Lower lobe of right lung (tissue), 2 donors: ENCODE data around the gene SHOC2. TPM values are rescaled to one million over a fixed set of nuclear protein-coding genes. Genes with fewer than 3 reads are reported as not detected.

Experiments
- ATAC-seq, 2 donors: fragments of 200-7000 bp; cut with Tn5 transposase; one replicate each; pipeline ENCODE4 v1.9.1; 2020 to 2022; ENCODE audit warnings: mild to moderate bottlenecking in 2 of 2, moderate library complexity in 2 of 2
- DNase-seq: peaks from one replicate; pipeline ENCODE4 v3.0.0-alpha.2; 2020
- H3K27ac ChIP-seq: fragments of 200-600 bp; one replicate; pipeline ENCODE4 v1.8.0; 2022
- H3K27me3 ChIP-seq: fragments of 200-600 bp; one replicate; pipeline ENCODE4 v1.8.0; 2022; ENCODE audit warnings: low read depth
- H3K36me3 ChIP-seq: fragments of 200-600 bp; one replicate; pipeline ENCODE4 v1.8.0; 2022; ENCODE audit warnings: mild to moderate bottlenecking
- H3K4me1 ChIP-seq: fragments of 200-600 bp; one replicate; pipeline ENCODE4 v1.8.0; 2022
- H3K4me3 ChIP-seq: fragments of 200-600 bp; one replicate; pipeline ENCODE4 v1.8.0; 2022; ENCODE audit warnings: mild to moderate bottlenecking
- H3K9me3 ChIP-seq: fragments of 200-600 bp; one replicate; pipeline ENCODE4 v1.8.0; 2022
- intact Hi-C: fragments of 100-400 bp; cut with DNase I; formaldehyde crosslinking; loops from one replicate; pipeline ENCODE4 v1.11.0; 2022
- total RNA-seq: library from RNA; stranded (reverse); fragmentation: NEBNext Ultra II Directional; extraction: Animal tissue kit (Norgen Biotek cat#: 25700); gene quantifications from one replicate; pipeline ENCODE4 v1.2.1, GENCODE V29; 2021
- TF ChIP-seq, protein P1 (sequence below): fragments of 200-600 bp; IDR thresholded peaks from one replicate; pipeline ENCODE4 v1.8.0; 2022; ENCODE audit warnings: antibody characterized with exemption, mild to moderate bottlenecking
- donor health status: DM: no; HTN: yes; CAD: no; lungs with severe emphysema.

SHOC2 gene
- total RNA-seq, 1 donor from 2014 or later, result 60.9 TPM

DNA sequence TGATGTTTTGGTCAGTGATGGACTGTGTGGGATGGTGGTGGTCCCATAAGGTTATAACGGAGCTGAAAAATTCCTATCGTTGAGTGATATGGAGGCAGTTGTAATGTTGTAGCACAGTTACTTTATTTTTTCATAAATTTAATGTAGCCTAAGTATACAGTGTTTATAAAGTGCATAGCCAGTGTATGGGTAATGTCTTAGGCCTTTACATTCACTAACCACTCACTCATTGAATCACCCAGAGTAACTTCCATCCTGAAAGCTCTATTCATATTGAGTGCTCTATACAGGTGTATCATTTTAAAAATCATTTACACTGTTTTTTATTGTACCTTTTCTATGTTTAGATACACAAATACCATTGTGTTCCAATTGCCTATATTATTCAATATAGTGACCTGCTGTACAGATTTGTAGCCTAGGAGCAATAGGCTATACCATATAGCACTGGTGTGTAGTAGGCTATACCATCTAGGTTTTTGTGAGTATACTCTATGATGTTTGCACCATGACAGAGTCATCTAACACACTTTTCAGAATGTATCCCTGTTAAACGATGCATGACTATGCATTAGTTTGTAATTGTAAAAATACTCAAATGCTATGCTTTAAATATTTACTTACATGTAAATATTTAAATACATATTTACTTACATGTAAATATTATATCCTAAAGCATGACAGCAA lies 26.7 kb upstream of the SHOC2 start:
- Histone ChIP-seq H3K4me1 (no peaks in the 10 kb centered on the region), H3K27me3 (no peaks in the 10 kb centered on the region), H3K36me3 (peaks cover 76% of the 10 kb centered on the region), H3K4me3 (no peak overlapping the region), H3K27ac (no peak overlapping the region), H3K9me3 (no peaks in the 10 kb centered on the region)
- intact Hi-C loops, result loop anchor here (5.0 to 10.0 kb wide), 2 partner anchors 88 to 145 kb away; no protein-coding TSS in a partner anchor
- TF ChIP-seq, protein P1, sequence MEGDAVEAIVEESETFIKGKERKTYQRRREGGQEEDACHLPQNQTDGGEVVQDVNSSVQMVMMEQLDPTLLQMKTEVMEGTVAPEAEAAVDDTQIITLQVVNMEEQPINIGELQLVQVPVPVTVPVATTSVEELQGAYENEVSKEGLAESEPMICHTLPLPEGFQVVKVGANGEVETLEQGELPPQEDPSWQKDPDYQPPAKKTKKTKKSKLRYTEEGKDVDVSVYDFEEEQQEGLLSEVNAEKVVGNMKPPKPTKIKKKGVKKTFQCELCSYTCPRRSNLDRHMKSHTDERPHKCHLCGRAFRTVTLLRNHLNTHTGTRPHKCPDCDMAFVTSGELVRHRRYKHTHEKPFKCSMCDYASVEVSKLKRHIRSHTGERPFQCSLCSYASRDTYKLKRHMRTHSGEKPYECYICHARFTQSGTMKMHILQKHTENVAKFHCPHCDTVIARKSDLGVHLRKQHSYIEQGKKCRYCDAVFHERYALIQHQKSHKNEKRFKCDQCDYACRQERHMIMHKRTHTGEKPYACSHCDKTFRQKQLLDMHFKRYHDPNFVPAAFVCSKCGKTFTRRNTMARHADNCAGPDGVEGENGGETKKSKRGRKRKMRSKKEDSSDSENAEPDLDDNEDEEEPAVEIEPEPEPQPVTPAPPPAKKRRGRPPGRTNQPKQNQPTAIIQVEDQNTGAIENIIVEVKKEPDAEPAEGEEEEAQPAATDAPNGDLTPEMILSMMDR, result no peak
- DNase-seq (no peak), ATAC-seq (no peak)

DNA sequence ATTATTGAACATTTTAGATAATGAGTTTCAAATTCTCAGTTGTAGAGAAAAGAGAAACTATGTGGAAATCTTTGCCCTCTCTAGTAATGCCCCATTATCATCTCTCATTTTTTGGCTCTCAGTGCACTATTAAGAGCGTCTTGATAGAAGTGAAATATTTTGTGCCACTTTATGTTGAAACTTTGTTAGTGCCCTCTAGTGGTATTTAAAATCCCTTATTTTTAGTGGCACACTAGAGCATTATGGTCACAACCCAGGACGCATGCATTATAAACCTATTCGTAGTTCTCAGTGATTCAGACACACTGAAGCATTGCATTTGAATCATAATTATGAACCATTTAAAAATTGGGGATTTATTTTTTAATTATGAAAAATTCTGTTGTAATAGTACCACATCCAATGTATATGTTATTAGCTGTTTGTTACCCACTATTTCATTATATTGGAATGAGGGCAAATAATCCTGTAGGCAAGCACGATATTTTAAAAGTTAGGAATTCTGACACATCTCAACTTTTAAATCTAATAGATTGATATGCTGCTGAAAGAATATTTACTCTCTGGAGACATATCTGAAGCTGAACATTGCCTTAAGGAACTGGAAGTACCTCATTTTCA lies 25.7 kb upstream of the SHOC2 start:
- DNase-seq, result no peak
- H3K4me1 ChIP-seq, result no peaks in the 10 kb centered on the region
- no peaks in the 10 kb centered on the region for H3K9me3 ChIP-seq
- peak; percentile 78 for ATAC-seq
- no peak overlapping the region for H3K27ac ChIP-seq
- H3K36me3 ChIP-seq, result peaks cover 76% of the 10 kb centered on the region
- H3K27me3 ChIP-seq, result no peaks in the 10 kb centered on the region
- intact Hi-C loops, result loop anchor here (5.0 to 10.0 kb wide), 2 partner anchors 89 to 146 kb away; no protein-coding TSS in a partner anchor
- no peak overlapping the region for H3K4me3 ChIP-seq
- TF ChIP-seq, protein P1, result peak; percentile 67

DNA sequence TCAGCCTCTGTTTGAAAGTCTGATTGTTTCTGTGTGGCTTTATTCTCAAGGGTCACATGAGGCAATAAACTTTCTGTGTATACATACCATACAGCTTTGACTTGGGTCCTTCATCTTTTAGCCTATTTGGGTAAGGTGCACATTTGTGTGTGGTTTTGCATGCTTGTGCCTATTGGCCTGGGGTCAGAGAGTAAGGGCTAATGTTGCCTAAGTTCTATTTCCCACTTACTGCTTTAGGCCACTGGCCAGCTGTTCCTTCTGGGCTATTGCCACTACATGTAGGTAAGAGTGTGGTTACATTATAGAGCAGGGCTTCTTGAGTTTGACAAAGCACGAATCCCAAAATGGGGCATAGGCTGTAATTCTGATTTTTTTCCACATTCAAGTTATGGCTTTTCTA lies 22.2 kb upstream of the SHOC2 start:
- H3K4me1 ChIP-seq, result no peaks in the 10 kb centered on the region
- no peak overlapping the region for H3K4me3 ChIP-seq
- H3K27me3 ChIP-seq, result no peaks in the 10 kb centered on the region
- H3K27ac ChIP-seq, result no peak overlapping the region
- intact Hi-C loops, result loop anchor here (10.0 kb wide), 1 partner anchor 92 kb away; no protein-coding TSS in a partner anchor
- TF ChIP-seq, protein P1, result no peak
- H3K36me3 ChIP-seq, result peaks cover 78% of the 10 kb centered on the region
- no peaks in the 10 kb centered on the region for H3K9me3 ChIP-seq
- ATAC-seq (no peak), DNase-seq (no peak)

DNA sequence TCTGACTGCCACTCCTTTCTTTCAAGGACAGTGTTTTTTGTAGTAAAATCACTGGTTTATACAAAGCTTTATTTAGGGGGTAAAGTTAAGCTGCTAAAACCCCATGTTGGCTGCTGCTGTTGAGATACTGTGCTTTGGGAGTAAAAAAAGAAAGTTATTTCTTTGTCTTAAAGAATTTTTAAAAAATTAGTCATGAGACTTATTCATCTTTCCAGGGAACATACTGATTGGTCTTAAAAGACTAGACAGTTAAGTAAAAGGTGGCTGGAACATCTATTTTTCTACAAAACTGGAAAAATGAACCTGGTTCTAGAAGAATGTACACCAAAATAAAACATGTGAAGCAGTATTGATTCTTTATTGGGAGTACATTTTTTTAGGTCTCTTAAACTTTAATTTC lies 21.0 kb upstream of the SHOC2 start:
- Histone ChIP-seq H3K4me3 (no peak overlapping the region), H3K36me3 (peaks cover 74% of the 10 kb centered on the region), H3K27me3 (no peaks in the 10 kb centered on the region), H3K4me1 (no peaks in the 10 kb centered on the region), H3K9me3 (no peaks in the 10 kb centered on the region), H3K27ac (no peak overlapping the region)
- intact Hi-C loops, result loop anchor here (10.0 kb wide), 1 partner anchor 94 kb away; no protein-coding TSS in a partner anchor
- DNase-seq (no peak), ATAC-seq (no peak)
- TF ChIP-seq, protein P1, result no peak

DNA sequence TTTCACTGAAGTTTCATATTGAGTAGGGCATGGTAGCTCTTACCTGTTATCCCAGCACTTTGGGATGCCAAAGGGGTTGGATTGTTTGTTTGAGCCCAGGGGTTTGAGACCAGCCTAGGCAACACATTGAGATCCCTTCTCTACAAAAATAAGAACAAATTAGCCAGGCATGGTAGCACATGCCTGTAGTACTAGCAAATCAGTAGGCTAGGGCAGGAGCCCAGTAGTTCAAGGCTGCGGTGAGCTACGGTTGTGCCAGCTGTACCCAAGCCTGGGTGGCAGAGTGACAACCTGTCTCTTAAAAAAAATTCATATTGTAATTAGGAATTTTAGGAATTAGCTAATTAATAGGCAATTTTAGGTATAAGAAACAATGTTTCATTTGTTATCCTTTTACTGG lies 18.4 kb upstream of the SHOC2 start:
- intact Hi-C loops, result no loop called here
- Histone ChIP-seq H3K27ac (no peak overlapping the region), H3K36me3 (peaks cover 53% of the 10 kb centered on the region), H3K27me3 (no peaks in the 10 kb centered on the region), H3K4me3 (no peak overlapping the region), H3K4me1 (no peaks in the 10 kb centered on the region), H3K9me3 (no peaks in the 10 kb centered on the region)
- ATAC-seq (no peak), DNase-seq (no peak)
- TF ChIP-seq, protein P1, result no peak
